22Rv1 (cell line): ENCODE data around the gene SLC39A11.

Source experiments
- H3K27ac ChIP-seq: fragments of 450-650 bp; 2 replicates; pipeline ENCODE4 v1.5.1; 2017
- ZFX ChIP-seq: fragments of 450-650 bp; IDR thresholded peaks from 2 replicates; pipeline ENCODE4 v1.6.1; 2017; ENCODE audit warnings: antibody characterized with exemption, borderline replicate concordance
- TF ChIP-seq, protein P1 (sequence below): fragments of 450-650 bp; IDR thresholded peaks from 2 replicates; pipeline ENCODE4 v1.5.1; 2017; ENCODE audit warnings: mild to moderate bottlenecking

Gene SLC39A11

DNA sequence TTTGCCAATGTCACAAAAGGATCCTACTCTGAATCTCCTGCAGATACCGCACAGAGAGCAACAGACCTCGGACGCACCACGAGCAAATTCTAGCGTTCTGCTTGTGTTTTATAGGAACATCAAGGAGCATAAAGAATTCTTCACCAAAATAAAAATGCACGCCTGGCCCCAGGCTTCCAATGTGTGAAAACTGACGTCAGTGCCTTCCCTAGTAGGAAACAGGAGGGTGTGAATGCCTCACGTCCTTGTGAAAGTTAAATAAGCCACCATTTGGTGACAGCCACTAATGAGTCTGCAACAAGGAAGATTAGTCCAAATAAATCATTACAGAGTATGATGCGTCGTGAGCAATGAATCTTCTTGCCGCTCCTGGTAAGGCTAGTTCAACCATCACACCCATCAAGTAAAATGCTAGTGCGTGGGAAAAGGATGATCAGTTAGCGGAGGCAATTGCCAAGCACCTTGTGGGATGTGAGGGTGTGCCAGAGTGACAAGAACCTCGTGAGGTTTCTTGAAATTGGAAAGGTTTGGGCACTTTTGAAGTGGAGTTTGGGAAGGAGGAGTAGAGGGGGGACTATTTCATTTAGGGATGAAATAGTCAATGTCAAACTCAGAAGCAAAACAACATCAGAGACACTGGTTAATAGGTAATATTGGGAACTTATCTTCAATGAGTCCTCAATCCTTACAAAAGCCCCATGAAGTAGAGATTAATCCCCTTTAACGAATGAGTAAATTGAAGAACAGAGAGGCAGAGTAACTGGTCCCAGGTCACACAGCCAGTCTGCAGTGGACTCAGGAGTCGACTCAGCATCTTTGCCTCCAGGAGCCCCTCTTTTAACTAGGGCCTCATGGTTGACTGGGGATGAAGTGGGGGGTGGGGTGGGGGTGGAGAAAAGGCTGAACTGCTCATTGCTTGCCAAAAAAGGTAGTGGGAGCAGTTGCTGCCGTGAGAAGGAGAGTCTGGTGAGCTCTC, 238.8 kb downstream of the SLC39A11 start:
- TF ChIP-seq, protein P1, sequence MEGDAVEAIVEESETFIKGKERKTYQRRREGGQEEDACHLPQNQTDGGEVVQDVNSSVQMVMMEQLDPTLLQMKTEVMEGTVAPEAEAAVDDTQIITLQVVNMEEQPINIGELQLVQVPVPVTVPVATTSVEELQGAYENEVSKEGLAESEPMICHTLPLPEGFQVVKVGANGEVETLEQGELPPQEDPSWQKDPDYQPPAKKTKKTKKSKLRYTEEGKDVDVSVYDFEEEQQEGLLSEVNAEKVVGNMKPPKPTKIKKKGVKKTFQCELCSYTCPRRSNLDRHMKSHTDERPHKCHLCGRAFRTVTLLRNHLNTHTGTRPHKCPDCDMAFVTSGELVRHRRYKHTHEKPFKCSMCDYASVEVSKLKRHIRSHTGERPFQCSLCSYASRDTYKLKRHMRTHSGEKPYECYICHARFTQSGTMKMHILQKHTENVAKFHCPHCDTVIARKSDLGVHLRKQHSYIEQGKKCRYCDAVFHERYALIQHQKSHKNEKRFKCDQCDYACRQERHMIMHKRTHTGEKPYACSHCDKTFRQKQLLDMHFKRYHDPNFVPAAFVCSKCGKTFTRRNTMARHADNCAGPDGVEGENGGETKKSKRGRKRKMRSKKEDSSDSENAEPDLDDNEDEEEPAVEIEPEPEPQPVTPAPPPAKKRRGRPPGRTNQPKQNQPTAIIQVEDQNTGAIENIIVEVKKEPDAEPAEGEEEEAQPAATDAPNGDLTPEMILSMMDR, result no peak
- TF ChIP-seq ZFX, result no peak
- H3K27ac ChIP-seq, result no peak overlapping the region

DNA sequence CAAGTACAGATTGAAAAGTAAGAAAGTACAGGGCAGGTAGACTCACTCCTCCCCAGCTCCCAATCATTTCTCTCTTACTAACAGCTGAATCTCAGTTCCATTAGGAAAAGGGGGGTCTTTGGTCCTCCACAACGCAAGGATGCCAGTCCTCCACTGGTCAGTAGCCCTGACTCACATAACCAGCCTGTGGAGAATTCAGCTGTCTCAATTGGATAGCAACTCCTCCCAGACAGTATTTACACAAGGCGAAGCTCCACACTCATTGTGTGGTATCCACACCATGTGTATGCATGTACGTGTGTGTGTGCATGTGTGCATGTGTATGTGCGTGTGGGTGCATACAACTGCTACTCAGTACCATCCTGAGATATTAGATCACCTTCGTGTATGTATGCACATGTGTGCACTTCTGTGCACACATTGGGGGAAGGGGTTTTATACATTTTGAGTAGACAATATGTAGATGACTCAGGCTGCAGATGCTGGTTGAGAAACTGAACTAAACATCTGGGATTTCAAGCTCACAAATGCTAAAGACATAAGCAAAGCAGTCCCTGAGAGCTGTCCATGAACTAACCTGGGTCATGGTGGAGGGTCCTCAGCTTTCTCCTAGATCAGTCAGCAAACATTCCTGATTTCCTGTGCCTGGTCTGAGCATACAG, 240.1 kb downstream of the SLC39A11 start:
- TF ChIP-seq ZFX, result no peak
- TF ChIP-seq, protein P1, result no peak
- H3K27ac ChIP-seq, result no peak overlapping the region

DNA sequence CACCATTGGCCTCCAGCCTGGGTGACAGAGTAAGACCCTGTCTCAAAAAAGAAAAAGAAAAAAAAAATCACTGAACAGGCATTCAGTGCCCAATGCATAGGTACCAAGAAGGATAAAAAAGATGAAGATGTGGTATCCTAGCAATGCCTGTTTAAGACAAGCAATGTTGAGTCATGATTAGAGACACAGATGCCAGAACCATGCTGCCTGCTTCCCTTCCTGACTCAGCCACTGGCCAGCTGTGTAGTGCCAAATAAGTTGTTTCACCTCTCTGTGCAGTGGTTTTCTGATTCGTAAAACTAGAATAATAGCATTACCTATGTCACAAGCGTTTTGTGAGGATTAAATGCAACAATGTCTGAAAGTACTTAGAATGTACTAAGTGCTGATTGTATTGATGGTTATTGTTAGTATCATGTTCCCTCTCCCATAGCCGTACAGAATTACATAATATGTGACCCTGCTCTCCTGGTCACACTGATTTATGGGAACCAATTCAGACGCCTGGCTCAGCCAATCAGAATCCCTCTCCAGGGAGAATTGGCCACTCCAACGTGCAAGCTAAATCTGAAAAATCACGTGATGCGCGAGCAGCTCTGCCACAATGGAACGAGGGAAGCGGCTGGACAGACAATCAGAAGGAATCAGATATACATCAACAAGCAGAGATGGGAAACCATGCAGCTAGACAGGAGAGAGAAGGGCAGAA, 241.9 kb downstream of the SLC39A11 start:
- TF ChIP-seq ZFX, result no peak
- TF ChIP-seq, protein P1, result no peak

DNA sequence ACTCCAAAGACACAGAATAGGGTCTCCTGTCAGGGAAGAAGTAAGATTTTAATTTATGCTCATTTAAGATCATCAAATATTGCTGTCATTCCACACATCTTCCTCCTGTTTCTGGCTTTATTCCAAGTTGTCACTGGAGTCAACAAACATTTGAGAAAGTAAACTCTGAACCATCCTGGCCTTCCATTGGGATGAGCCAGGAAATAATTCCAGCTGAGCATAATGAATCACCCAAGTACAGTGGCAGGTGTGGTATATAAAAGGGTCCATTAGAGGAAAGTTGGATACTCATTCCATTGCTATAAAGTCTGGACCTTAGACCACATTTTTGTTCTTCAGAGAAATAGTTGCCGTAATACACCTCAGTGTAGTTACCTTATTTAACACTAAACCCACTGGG, 246.1 kb downstream of the SLC39A11 start:
- TF ChIP-seq, protein P1, result no peak
- TF ChIP-seq ZFX, result no peak
- no peak overlapping the region for H3K27ac ChIP-seq

More for the DNA sequence above, 241.9 kb downstream of the SLC39A11 start:
- H3K27ac ChIP-seq, result no peak overlapping the region

DNA sequence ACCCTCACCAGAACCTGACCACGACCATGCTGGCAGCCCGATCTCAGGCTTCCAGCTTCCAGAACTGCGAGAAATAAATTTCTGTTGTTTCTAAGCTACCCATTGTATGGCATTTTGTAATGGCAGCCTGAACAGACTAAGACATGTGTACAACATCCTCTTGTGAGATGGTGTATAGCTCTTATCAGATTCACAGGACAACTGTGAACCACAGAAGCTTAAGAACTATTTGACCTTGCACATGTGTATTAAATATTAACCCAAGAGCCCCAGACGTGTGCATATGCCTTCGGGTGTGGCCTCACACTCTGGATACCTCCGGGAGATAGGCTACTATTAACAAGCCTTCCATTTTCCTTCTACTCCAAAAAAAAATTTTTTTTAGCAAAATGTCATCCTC, 248.9 kb downstream of the SLC39A11 start:
- TF ChIP-seq, protein P1, result no peak
- no peak for TF ChIP-seq ZFX

DNA sequence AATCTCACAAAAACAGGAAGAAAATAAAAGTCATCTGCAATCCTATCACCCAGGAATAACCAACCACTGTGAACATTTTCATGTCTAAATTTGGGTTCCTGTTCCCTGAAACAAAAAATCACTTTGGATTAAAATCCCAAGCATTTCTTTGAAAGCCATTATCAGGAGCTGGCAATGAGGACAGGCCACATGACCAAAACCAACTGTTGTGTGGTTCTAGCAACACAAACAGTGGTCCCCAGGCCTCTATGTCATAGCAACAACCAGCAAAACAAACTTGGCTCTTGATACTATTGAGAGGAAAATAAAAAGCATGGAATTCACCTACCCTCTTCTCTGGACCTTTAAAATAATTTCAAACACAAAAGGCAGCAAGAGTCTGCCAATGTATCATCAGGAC, 252.5 kb downstream of the SLC39A11 start:
- no peak overlapping the region for H3K27ac ChIP-seq
- TF ChIP-seq, protein P1, result no peak
- TF ChIP-seq ZFX, result no peak

More for the DNA sequence above, 248.9 kb downstream of the SLC39A11 start:
- no peak overlapping the region for H3K27ac ChIP-seq
